GM10248 (cell line): ENCODE results near the gene GSTO2.
A peak's percentile ranks its signal among the peaks of the same experiment; 100 is the strongest.

Experiments used
- CTCF ChIA-PET: fragments of 300-600 bp; sonication (Branson Sonifier 250); formaldehyde crosslinking; extraction: SDS; loops from one replicate; lab custom pipeline; 2021; ENCODE audit warnings: antibody characterized with exemption; lab: Yijun Ruan, JAX
- POLR2A ChIA-PET: fragments of 350-650 bp; sonication (Branson Sonifier 250); formaldehyde crosslinking; extraction: SDS; loops from one replicate; lab custom pipeline; 2020; ENCODE audit warnings: antibody characterized with exemption; lab: Yijun Ruan, JAX
- DNase-seq: peaks from one replicate; pipeline ENCODE4 v3.0.0; 2012; ENCODE audit errors: extremely low spot score
- CTCF ChIP-seq: IDR thresholded peaks from 2 replicates; pipeline ENCODE4 v1.5.1; 2012; ENCODE audit warnings: mild to moderate bottlenecking, low read depth; ENCODE audit errors: extremely low read depth, missing control alignments, control extremely low read depth

The GSTO2 gene

GRCh38 chr10:104297697-104298660 lies 29.0 kb downstream of the GSTO2 start:
- ChIA-PET CTCF (interaction anchor here (0.8 to 9.8 kb wide), 11 partner anchors 8 to 413 kb away, joined by 3 to 240 read pairs (median 4); partner anchors contain the start of gene CFAP58), POLR2A (no interaction called here)
- TF ChIP-seq CTCF = peak; percentile 27
- DNase-seq = no peak

- DNase-seq = no peak
- CTCF ChIA-PET = interaction anchor here (0.8 to 2.9 kb wide), 10 partner anchors 7 to 55 kb away, joined by 3 to 16 read pairs (median 4); partner anchors contain the start of gene CFAP58
- no peak for TF ChIP-seq CTCF
- POLR2A ChIA-PET = no interaction called here
Observed at GRCh38 chr10:104299031-104299904, 30.3 kb downstream of the GSTO2 start.

- DNase-seq = no peak
- POLR2A ChIA-PET = no interaction called here
- no peak for TF ChIP-seq CTCF
- CTCF ChIA-PET = interaction anchor here (0.8 to 2.9 kb wide), 5 partner anchors 8 to 54 kb away, joined by 3 to 16 read pairs (median 3); partner anchors contain the start of gene CFAP58
Observed at GRCh38 chr10:104300002-104300735, 31.2 kb downstream of the GSTO2 start.

GRCh38 chr10:104300736-104301292 lies 31.8 kb downstream of the GSTO2 start:
- ChIA-PET CTCF (interaction anchor here (1.4 to 2.9 kb wide), 3 partner anchors 9 to 51 kb away, joined by 3 to 16 read pairs (median 10); no protein-coding TSS in a partner anchor), POLR2A (no interaction called here)
- no peak for TF ChIP-seq CTCF
- no peak for DNase-seq

- CTCF ChIA-PET = interaction anchor here (0.8 to 8.3 kb wide), 5 partner anchors 9 to 51 kb away, joined by 3 to 215 read pairs (median 3); no protein-coding TSS in a partner anchor
Observed at GRCh38 chr10:104301907-104302690, 33.1 kb downstream of the GSTO2 start.

More at GRCh38 chr10:104301907-104302690, 33.1 kb downstream of the GSTO2 start:
- POLR2A ChIA-PET = no interaction called here
- TF ChIP-seq CTCF = no peak
- no peak for DNase-seq
